Iris pigment epithelial cell (primary cell): Measurements from ENCODE around the gene AQP6.

Experiments used
- DNase-seq: peaks from one replicate; pipeline ENCODE4 v3.0.0-alpha.2; 2011; ENCODE audit warnings: low read depth

Gene AQP6

DNA sequence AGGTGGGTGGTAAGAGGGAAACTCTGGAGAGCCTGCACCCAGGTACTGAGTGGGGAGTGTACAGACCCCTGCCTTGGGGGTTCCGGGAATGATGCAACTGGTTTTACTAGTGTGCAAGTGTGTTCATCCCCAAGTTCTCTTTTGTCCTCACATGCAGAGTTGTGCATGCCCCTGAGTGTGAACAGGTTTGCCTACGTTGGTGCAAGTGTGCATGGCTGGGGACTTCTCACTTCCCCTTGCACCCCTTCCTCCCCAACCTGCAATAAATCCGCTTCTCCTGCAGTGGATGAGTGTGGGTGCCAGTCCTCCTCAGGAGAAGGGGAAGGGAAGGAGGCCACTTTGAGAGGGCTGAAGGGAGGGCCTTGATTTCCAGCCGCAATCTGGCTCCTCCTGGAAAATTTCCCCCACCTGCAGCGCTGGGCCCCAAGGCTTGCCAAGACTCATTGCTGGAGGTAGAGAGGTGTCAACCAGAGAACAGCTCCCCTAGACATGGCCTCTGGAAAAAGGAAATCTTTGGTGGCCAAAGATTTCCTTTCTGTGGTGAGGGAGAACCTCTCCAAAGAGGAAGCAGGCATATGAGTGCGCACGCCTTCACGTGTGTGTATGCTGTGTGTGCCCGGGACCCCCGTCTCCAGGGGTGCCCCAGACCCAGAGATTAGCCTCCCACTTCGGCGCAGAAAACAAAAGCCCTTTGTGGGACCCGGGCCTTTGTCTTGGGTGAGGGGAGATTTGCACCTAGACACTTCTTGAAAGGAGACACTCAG is 16.7 kb upstream of the AQP6 start:
- no peak for DNase-seq

DNA sequence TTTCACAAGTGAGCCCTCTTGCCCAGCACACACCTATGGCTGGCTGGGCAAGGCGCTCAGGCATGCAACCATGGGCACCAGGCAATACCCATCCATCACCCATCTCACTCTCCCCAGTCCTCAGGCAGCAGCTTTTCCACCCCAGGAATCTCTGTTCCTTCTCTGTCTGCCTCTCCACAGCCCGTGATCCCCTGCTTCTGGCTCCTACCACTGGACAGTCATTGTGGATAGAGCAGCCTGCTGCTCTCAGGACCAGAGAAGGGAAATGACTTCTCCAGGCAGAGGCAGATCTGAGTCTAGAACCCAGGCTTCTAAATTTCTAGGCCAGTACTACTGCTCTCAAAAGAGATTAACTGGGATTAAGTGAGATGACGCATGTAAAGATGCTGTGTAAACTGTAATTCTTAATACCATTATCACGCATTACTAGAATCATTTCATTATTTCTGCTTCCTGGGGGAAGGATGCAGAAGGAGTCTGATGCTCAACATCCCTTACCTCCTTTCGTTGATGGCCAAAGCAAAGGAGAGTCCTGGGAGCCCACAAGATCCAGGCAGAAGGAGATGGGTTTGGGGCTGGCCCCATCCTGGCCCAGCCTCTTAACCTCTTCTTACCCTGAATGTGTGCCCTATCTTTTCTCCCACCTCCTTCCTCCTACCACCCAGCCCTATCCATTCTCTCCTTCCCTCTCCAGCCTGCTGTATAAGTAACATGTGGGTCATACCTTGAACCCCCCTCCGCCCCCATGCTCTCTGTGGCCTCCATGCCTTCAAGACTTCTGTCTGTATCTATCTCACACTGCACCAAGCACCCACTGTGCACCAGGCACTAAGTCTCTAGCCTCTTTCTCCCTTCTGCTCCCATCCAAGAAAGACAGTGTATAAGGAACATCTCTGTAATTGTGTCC is 15.8 kb upstream of the AQP6 start:
- no peak for DNase-seq

DNA sequence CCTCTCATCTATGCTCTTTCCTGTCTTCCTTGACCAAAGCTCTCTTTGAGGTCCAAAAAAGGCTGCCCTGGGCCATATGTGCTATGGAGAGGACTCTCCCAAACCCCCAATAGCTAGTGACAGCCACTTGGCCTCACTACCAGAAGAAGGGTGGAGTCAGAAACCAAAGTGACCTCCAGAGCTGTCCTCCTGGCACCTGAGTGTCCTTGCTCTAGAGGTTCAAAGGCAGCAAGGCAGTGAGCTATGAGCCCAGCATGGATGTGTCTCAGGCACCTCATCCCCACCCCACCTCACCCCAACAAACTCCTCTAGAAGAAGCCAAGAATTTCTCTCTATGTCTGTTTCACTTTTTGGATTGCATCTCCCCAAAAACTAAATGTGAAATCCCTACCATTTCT is 15.2 kb upstream of the AQP6 start:
- DNase-seq: no peak

DNA sequence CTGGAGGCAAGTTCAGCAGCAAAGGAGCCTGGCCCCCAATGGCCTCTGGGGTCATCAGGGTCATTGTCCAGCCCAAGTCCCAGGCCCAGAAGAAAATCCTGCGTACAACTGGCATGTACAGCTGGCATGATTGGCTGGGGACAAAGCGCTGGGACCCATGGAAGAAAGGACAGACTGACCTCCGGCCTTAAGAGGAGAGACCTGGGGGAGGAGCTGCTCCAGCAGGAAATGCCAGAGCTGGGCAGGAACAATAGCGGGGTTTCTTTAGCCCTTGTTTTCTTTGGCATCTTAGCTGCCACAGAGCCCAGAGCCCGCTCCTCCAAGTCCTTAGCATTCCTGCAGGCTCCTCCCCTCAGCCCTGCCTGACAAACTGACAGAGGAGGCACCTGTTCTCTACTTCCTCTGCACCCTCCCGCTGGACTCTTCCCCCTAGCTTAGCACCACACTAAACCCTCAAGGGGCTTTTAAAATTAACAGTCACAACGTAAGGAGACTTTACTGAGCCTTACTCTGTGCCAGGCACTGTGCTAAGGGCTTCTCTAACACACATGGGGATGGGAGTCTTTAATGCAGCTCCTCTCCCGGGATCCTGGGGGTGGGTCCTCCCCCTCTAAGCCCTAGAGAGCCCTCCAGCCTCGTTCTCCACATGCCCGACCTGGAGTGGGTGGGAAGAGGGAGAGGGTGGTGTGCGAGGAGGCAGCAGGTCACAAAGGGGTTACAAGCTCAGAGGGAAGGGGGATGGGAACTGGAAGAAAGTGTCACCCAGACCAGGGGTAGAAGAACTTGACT is 12.9 kb upstream of the AQP6 start:
- DNase-seq: no peak

DNA sequence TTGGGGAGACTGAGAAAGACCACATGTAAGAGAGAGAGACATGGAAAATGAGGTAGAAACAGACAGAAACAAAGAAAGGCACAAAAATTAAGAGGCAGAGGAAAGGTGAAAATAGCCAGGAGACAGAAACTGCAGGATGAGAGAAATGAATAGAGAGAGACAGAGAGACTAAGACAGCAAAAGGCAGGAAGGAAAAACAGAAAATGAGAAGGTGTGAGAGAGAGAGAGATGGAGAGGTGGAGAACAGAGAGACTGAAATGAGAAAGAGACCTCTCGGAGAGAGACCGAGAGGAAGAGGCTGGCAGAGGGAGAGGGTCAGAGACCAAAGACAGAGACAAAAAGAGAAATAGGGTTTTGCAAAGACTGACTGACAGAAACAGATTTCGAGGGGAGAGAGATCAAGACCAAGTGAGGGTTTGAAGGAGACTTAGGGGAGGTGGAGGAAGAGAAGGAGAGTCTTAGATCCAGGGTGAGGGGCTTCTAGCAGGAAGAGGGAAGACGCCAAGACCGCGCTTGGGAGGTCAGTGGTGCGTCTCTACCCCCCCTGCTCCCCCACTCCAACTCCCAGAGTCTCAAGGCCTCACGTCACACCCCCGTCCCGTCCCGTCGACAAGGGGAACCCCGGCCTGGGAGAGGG is 12.2 kb upstream of the AQP6 start:
- DNase-seq: no peak

DNA sequence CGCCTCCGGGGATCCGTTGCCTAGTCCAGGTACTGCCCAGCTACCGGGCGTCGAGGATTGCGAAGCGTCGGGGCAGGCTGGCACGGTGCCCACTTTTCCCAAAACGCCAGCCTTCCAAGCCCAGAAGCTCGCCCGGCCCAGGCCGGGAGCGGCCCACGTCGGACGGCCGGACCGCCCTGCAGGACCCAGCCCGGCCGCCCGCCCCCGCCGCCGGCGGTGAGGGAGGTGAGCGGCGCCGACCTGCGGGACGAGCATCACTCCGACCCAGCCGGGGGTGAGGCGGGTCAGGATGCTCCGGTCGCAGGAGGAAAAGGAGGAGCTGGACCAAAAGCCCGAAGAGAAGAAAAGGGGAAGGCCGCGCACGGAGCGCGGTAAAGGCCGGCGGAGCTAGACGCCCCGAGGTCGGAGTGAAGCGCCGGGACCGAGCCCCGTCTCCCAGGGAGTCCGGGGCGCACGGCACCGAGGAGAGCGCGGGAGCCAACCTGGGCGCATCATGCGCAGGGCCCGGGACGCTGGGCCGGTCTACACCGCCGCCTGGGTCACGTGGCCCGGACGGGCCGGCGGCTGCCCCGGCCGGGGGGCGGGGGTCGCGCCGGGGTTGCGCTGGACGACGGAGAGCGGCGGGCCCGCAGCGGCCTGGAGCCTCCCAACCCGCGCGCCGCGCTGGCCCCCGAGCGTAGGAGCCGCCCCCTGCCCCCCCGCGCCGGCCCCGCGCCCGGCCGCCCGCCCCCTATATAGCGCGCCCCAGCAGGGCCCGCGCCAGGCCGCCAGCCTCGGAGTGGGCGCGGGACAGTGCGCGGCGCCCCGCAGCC is 11.4 kb upstream of the AQP6 start, which contains the start of gene AQP5:
Gene AQP5, plus strand, starts transcription at position 762 of the 812 bp plus-strand sequence. CDS start 146 bp downstream, outside the sequence.
- DNase-seq: no peak

DNA sequence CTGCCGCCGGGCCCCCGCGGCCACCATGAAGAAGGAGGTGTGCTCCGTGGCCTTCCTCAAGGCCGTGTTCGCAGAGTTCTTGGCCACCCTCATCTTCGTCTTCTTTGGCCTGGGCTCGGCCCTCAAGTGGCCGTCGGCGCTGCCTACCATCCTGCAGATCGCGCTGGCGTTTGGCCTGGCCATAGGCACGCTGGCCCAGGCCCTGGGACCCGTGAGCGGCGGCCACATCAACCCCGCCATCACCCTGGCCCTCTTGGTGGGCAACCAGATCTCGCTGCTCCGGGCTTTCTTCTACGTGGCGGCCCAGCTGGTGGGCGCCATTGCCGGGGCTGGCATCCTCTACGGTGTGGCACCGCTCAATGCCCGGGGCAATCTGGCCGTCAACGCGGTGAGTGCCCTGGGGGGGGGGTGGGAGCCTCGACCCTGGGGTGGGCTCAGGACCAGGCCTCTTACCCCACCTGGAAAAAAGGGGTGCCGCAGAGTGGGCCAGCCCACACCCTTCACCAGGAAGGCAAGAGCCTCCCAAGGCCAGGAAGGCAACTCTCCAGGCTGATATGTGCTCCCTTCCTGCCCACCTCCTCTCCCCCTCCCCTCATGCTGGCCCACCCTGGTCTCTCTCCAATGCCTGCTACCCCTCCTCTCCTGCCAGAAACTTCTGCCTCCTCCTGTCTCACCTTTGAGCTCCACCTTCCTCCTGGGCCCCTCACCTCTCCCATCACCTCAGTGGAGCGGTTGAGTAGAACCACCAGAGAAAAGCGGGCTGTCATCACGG is 10.6 kb upstream of the AQP6 start:
- DNase-seq: no peak

DNA sequence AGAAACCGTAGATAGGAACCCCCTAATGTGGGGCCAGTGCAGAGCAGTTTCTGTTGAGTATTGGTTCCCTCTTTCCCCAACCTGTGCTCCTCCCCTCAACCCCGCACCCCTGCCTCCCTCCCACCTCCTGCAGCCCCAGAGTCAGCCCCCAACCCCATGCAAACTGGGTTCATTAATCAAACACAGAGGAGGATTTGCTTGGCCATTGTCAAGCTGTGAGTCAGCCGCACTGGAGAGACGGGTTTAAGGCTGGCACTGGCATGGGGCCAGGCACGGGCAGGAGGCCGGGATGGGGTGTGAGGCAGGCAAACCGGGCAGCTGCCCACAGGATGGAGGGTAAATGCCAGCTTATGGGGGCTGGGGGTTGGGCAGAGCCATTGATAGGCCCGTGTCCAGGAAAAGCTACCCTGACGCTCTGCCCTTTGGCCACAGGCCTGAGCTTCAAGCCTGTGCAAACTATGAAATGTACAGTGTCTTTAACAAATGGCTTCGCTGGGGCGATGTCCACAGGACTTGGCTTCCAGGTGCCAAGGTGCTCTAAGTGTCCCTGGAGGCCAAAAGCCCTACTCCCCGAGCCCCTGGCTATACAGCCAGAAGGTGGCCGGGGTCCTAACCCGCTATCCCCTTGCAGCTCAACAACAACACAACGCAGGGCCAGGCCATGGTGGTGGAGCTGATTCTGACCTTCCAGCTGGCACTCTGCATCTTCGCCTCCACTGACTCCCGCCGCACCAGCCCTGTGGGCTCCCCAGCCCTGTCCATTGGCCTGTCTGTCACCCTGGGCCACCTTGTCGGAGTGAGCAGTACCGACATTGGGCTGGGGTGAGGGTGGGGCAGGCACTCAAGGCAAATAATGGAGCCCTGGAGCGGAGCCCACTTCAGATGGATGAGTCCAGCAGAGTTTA is 9.6 kb upstream of the AQP6 start:
- DNase-seq: no peak

DNA sequence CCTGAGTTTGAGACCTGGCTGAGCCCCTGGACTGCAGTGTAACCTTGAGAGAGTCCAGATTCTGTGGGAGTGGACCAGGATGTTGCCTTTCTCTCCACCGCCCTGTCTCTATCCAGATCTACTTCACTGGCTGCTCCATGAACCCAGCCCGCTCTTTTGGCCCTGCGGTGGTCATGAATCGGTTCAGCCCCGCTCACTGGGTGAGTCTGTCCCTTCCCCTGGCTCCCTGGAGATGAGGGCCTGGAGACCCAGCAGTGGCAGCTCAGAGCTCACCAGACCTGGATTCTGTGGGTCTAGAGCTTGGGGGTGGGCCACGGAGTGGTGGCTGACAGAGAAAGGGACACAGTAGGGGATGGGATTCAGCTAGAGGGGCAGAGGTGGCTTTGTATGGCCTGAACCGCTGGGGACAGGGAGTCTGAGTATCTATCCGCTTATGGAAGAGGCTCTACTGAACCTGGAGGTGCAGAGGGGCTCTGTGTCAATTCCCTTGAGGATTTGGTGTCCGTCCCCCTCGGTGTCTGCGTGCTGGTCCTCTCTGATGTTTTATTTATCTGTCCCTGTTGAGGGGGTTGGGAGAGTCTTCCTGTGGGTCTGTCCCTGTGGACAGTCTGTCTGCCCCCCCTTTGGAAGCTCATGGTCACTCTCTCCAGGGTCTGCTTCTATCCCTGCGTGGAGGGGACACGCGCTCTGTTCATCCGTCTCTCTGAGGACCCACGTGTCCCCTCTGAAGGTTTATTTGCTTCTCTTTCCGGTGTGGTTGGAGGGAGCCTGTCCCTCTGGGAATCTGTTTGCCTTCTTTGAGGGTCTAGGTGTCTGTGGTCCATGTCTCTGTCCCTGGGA is 8.6 kb upstream of the AQP6 start:
- DNase-seq: no peak

DNA sequence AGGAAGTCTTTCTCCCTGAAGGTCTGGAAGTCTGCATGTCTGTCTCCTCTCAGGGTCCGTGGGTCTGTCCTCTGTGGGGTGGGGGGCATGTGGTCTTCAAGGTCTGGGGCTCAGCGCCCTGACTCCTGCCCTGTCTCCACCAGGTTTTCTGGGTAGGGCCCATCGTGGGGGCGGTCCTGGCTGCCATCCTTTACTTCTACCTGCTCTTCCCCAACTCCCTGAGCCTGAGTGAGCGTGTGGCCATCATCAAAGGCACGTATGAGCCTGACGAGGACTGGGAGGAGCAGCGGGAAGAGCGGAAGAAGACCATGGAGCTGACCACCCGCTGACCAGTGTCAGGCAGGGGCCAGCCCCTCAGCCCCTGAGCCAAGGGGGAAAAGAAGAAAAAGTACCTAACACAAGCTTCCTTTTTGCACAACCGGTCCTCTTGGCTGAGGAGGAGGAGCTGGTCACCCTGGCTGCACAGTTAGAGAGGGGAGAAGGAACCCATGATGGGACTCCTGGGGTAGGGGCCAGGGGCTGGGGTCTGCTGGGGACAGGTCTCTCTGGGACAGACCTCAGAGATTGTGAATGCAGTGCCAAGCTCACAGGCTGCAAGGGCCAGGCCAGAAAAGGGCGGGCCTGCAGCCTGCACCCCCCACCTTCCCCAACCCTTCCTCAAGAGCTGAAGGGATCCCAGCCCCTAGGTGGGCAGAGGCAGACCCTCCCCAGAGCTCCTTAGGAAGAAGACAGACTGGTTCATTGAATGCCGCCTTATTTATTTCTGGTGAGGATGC is 7.7 kb upstream of the AQP6 start:
- no peak for DNase-seq

DNA sequence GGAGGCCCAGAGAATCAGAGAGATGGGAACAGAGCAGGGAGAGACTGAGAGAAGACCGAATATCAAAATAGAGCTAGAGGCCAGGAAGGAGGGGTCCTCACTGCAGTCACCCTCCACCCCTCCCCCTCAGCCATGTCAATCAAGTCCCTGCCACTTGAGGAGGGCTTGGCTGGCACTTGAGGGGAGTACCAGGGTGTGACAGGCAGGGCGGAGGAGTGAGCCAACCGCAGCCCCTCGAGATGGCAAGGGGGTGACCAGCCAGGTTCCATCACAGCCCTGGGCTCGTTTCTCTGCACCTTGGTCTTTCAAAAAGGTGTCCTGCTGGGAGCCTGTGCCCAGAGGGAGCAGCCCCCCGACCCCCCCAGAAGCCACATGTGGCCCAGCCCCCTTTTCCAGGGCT is 6.9 kb upstream of the AQP6 start:
- DNase-seq: no peak

DNA sequence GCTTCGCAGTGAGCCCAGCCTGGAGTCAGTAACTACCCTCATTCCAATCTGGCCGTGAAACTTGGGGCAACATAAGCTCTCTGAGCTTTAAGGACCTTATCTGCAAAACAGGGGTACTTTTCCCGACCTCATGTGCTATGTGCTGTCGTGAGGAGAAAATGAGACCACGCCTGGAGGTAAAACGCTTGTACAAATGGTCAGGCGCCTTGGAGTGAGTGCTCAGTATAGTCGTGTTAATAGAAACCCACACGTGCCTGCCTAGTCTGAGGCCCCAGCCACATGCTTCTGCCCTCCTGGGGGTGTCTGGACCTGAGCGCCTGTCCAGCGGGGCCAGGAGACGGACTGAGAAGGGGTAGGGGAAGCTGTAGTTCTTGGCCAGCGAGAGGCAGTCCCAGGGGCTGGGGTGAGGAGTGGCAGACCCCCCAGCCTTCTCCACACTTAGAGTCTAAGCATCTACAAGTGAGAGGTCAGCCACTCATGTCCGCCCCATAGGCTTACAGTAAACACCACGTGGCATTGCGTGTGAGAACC is 6.2 kb upstream of the AQP6 start:
- no peak for DNase-seq

DNA sequence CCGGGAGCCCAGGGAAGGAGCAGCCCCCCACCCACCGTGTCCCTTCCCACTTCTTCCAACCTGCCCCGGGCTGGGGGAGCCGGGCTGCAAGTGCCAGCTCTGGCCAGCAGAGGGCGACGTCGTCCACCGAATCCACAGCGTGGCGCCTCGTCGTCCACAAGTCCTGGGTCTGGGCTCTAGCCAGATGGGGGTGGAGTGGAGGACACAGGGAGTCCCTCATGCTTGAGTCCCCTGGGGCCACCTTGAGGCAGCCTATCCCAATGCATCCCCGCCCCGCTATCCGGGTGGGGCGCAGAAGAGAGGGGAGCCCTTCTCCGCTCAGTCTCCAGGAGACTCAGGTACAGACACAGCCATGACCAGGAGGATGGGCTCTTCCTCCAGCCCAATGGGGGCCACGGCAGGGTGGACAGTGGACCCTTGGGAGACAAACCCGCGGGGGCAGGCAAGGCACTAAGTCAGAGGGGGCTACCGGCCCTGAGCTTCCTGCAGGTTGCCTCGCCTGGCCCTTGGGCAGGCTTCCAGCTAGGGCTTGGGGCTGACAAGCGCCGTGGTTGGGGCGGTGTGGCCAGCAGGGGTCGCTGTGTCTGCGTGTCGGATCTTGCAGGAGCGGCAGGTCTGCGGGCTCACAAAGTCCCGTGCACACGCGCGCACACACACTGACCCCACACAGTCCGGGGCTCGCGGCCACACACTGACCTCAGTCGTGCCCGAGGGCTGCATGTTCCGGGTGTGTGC is 5.5 kb upstream of the AQP6 start:
- peak; percentile 83 for DNase-seq

DNA sequence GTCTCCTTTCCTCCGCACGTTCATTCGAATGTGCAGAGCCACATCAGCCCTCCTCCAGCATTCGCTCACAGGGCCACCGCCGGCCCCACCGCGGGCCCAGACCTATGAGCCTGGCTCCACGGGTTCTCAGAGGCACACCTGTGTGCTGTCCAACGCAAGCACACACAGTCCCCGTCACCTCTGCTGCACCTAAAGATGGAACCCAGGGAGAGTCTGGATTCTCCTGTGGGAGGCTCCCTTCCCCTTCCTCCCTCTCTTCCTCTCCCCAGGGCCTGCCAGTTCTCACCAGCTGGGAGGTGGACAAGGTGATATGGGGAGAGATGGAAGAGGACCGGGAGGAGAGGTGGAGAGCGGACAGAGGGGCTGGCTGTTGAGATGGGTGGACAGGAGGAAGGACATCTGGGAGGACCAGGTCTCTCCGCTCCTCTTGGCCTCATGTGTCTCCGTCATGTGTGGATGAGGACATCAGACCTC is 4.9 kb upstream of the AQP6 start:
- no peak for DNase-seq

DNA sequence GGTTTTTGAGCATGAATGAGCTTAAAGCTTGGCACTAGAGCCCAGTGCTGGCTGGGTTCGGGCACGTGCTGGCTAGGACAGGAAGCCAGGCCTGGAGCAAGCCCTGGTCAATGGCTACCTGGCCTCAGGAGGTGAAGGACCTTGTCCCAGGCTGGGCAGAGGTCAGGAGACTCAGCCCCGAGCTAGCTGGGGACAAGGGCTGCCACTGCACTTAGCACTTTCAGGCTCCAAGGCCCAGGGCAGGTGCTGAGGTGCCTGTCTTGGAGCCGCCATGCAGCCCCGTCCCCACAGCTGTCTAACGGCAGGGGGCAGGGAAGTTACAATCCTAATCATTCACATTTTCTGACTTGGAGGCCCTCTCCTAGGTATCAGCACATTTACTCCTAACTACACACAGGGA is 4.3 kb upstream of the AQP6 start:
- no peak for DNase-seq

DNA sequence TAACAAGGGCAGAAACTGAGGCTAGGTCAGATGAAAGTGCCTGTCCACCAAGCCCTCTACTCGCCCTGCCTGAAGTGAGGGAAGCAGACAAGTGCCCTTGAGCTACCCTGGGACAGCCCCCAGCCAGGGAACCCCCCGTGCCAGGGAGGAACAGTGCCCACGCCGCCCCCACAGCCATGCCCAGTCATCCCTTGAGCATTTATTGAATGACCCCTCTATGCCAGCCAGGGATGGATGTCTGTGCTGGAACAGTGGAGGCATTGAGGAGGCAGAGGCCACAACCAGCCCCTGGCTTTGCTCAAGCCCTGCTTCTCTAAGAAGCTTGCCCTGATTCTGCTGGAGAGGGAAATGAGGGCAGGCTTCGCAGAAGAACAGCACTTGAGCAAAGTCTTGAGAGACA is 3.7 kb upstream of the AQP6 start:
- no peak for DNase-seq
